IPS-18c (cell line): ENCODE results near the gene CRYBB1.

Experiments
- H3K4me3 ChIP-seq: 2 replicates; pipeline ENCODE4 v1.7.0; 2013; ENCODE audit warnings: low read depth, mild to moderate bottlenecking, low read length, moderate library complexity; ENCODE audit not compliant: insufficient read depth
- H3K9me3 ChIP-seq: one replicate; pipeline ENCODE4 v1.6.1; 2013; ENCODE audit warnings: mild to moderate bottlenecking, low read length, moderate library complexity; ENCODE audit not compliant: control insufficient read depth, insufficient read depth

Gene CRYBB1

GRCh38 chr22:26570115-26570514, 47.7 kb downstream of the CRYBB1 start:
- no peaks in the 10 kb centered on the region for H3K9me3 ChIP-seq

GRCh38 chr22:26568207-26568706, 49.6 kb downstream of the CRYBB1 start:
- no peak overlapping the region for H3K4me3 ChIP-seq
- no peaks in the 10 kb centered on the region for H3K9me3 ChIP-seq

More at GRCh38 chr22:26570115-26570514, 47.7 kb downstream of the CRYBB1 start:
- H3K4me3 ChIP-seq, result no peak overlapping the region

GRCh38 chr22:26567610-26568009, 50.2 kb downstream of the CRYBB1 start:
- Histone ChIP-seq H3K9me3 (no peaks in the 10 kb centered on the region), H3K4me3 (no peak overlapping the region)

GRCh38 chr22:26566994-26567393, 50.8 kb downstream of the CRYBB1 start:
- H3K4me3 ChIP-seq, result no peak overlapping the region
- no peaks in the 10 kb centered on the region for H3K9me3 ChIP-seq

GRCh38 chr22:26565889-26566288, 51.9 kb downstream of the CRYBB1 start:
- no peak overlapping the region for H3K4me3 ChIP-seq
- H3K9me3 ChIP-seq, result no peaks in the 10 kb centered on the region

- Histone ChIP-seq H3K9me3 (no peaks in the 10 kb centered on the region), H3K4me3 (no peak overlapping the region)
Observed at GRCh38 chr22:26565181-26565580, 52.6 kb downstream of the CRYBB1 start.

GRCh38 chr22:26564672-26565071, 53.2 kb downstream of the CRYBB1 start:
- Histone ChIP-seq H3K4me3 (no peak overlapping the region), H3K9me3 (no peaks in the 10 kb centered on the region)

- Histone ChIP-seq H3K9me3 (no peaks in the 10 kb centered on the region), H3K4me3 (no peak overlapping the region)
Observed at GRCh38 chr22:26564181-26564580, 53.6 kb downstream of the CRYBB1 start.

- H3K9me3 ChIP-seq, result no peaks in the 10 kb centered on the region
- no peak overlapping the region for H3K4me3 ChIP-seq
Observed at GRCh38 chr22:26563022-26563421, 54.8 kb downstream of the CRYBB1 start.

GRCh38 chr22:26561756-26562417, 55.9 kb downstream of the CRYBB1 start:
- Histone ChIP-seq H3K9me3 (no peaks in the 10 kb centered on the region), H3K4me3 (no peak overlapping the region)

GRCh38 chr22:26559961-26560575, 57.8 kb downstream of the CRYBB1 start:
- no peaks in the 10 kb centered on the region for H3K9me3 ChIP-seq
- no peak overlapping the region for H3K4me3 ChIP-seq

- no peak overlapping the region for H3K4me3 ChIP-seq
- H3K9me3 ChIP-seq, result no peaks in the 10 kb centered on the region
Observed at GRCh38 chr22:26558248-26558895, 59.5 kb downstream of the CRYBB1 start.

GRCh38 chr22:26556904-26557303, 60.9 kb downstream of the CRYBB1 start:
- Histone ChIP-seq H3K9me3 (no peaks in the 10 kb centered on the region), H3K4me3 (no peak overlapping the region)

- H3K9me3 ChIP-seq, result no peaks in the 10 kb centered on the region
- H3K4me3 ChIP-seq, result 0 out of 2 replicates have a peak overlapping the region, but pooled peaks have one; percentile 11
Observed at GRCh38 chr22:26555478-26555877, 62.3 kb downstream of the CRYBB1 start.

GRCh38 chr22:26554956-26555355, 62.9 kb downstream of the CRYBB1 start:
- Histone ChIP-seq H3K9me3 (no peaks in the 10 kb centered on the region), H3K4me3 (no peak overlapping the region)

GRCh38 chr22:26553056-26553752, 64.6 kb downstream of the CRYBB1 start:
- no peak overlapping the region for H3K4me3 ChIP-seq
- H3K9me3 ChIP-seq, result no peaks in the 10 kb centered on the region

- Histone ChIP-seq H3K4me3 (no peak overlapping the region), H3K9me3 (no peaks in the 10 kb centered on the region)
Observed at GRCh38 chr22:26552466-26552865, 65.4 kb downstream of the CRYBB1 start.

GRCh38 chr22:26551568-26551967, 66.3 kb downstream of the CRYBB1 start:
- Histone ChIP-seq H3K4me3 (no peak overlapping the region), H3K9me3 (no peaks in the 10 kb centered on the region)
